GM21367 (cell line): Measurements from ENCODE around the gene PLEKHA7.
A peak's percentile ranks its signal among the peaks of the same experiment; 100 is the strongest.

ENCODE experiments used
- ATAC-seq: cut with Tn5 transposase; IDR thresholded peaks from one replicate; pipeline ENCODE4 v1.9.1; 2021; ENCODE audit not compliant: unreplicated experiment

The PLEKHA7 gene

GRCh38 chr11:16745950-16746605 is 268.1 kb downstream of the PLEKHA7 start:
- ATAC-seq: no peak

GRCh38 chr11:16744128-16744725 is 270.0 kb downstream of the PLEKHA7 start:
- ATAC-seq: no peak

- no peak for ATAC-seq
Measured at GRCh38 chr11:16743478-16743877, 270.7 kb downstream of the PLEKHA7 start.

GRCh38 chr11:16741473-16741872 is 272.7 kb downstream of the PLEKHA7 start:
- ATAC-seq: no peak

- ATAC-seq: no peak
Measured at GRCh38 chr11:16738947-16739815, 275.0 kb downstream of the PLEKHA7 start.

GRCh38 chr11:16738193-16738946 is 275.8 kb downstream of the PLEKHA7 start, which contains the start of gene C11orf58:
TSS of gene C11orf58 (plus strand) at chr11:16738647. CDS start at chr11:16738779, 132 bp downstream.
- peak; percentile 97 for ATAC-seq

- ATAC-seq: peak; percentile 7
Measured at GRCh38 chr11:16737818-16738192, 276.4 kb downstream of the PLEKHA7 start.
